RCC 7860 (cell line): ENCODE data around the gene GIT1.

Experiments used
- DNase-seq: peaks from one replicate; pipeline ENCODE4 v3.0.0-alpha.2; 2015; ENCODE audit warnings: low spot score
- FAIRE-seq: peaks from 2 replicates; lab custom pipeline; 2012; peaks lifted over from hg19 to GRCh38; lab: Jason Lieb, UNC

Gene GIT1

GRCh38 chr17:29615492-29616299 lies 26.2 kb upstream of the GIT1 start:
- no peak for DNase-seq
- FAIRE-seq = no peak

DNA sequence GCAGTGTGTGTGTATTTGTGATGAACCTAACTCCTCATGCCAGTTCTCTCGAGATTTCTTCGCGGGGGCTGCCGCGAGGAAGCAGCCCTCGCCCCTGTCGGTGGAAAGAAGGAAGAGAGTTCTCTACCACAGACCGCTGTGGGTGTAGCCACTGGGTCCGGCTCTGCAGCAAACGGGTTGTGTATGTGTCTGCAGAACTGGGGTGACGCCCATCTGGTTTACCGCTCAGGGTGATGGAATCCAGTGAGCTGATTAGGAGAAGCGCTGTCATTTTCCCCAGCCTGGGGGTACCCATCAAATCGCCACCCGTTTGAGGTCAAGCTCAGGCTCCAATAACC lies 25.6 kb upstream of the GIT1 start:
- DNase-seq (no peak), FAIRE-seq (no peak)

DNA sequence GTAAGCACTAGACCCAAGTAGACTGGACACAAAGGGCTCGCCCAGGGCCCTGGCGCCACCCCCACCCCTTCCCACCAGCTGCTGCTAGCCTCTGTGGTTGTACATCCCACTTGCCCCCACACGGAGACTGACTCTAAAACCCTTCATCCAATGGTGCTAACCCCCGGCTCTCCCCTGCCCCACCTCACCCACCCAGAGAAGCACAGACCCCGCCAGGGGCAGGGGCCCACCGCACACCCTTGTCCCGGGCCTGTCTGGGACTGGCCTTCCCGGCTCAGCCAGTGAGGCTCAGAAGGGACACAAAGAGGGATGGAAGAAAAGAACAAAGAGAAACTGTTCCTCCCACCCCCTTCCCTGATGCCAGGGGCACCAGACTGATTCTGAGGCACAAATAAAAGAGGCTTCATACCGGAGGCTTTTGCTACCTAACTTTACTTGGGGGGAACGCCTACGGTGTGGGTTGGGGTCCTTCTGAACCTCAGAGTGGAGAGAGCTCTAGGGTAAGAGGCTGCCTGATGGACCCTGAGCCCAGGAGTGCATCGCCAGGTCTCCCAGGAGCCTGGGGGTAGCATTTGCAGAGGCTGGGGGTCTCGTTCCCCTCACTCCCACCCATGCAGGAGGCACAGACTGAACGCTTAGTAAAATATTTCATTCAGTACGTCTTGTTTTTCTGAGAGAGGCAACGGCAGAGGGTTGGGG lies 25.1 kb upstream of the GIT1 start:
- FAIRE-seq (no peak), DNase-seq (no peak)

GRCh38 chr17:29613856-29614255 lies 24.4 kb upstream of the GIT1 start:
- DNase-seq (no peak), FAIRE-seq (no peak)

DNA sequence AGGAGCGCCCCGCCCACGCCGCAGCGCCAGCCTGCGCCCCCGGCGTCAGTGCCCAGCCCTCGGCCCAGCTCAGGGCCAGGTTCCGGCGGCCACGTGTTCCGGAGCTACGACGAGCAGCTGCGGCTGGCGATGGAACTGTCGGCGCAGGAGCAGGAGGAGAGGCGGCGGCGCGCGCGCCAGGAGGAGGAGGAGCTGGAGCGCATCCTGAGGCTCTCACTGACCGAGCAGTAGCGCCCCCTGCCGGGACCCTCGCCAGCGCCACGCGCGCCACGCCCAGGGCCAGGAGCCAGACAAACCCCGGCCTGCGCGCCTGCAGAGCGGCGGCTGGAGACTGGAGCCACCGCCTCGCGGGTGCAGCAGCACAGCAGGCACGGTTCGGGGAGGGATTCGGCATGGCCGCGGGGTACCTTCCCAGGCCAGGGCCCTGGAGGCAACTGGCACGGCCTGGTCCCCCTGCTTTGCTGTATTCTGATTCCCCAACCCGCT lies 23.9 kb upstream of the GIT1 start:
- DNase-seq = no peak

GRCh38 chr17:29612404-29613280 lies 23.2 kb upstream of the GIT1 start:
- DNase-seq = no peak
- FAIRE-seq = no peak

More for the DNA sequence above, 23.9 kb upstream of the GIT1 start:
- FAIRE-seq = no peak

DNA sequence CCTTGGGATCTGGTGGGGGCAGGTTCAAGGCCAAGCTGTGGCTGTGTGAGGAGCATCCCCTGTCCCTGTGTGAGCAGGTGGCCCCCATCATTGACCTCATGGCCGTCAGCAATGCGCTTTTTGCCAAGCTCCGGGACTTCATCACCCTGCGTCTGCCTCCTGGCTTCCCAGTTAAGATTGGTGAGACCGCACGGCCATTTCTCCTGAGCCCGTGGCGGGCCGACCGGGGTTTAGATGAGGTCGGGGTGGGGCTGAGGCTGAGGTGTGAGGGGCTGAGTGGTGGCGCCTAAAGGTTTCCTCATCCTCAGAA lies 22.6 kb upstream of the GIT1 start:
- no peak for FAIRE-seq
- no peak for DNase-seq

- DNase-seq = no peak
- no peak for FAIRE-seq
These were observed 22.1 kb upstream of the GIT1 start for GRCh38 chr17:29611351-29612093.

DNA sequence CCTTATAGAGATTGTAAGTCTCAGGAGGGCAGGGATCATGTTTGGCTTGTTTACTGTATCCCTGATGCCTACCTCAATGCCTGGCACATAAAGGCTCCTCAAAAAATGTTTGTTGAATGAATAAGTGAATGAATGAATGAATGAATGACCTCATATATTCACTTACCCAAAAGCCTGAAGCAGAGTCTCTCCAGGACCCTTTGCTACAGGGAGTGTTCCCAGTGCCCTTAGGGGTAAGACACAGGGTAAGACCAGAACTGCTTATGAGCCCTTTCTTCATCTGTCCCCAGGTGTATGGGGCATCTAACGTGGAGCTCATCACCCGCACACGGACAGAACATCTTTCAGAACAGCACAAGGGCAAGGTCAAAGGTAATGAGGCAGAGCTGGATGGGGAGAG lies 20.9 kb upstream of the GIT1 start:
- no peak for FAIRE-seq
- no peak for DNase-seq

DNA sequence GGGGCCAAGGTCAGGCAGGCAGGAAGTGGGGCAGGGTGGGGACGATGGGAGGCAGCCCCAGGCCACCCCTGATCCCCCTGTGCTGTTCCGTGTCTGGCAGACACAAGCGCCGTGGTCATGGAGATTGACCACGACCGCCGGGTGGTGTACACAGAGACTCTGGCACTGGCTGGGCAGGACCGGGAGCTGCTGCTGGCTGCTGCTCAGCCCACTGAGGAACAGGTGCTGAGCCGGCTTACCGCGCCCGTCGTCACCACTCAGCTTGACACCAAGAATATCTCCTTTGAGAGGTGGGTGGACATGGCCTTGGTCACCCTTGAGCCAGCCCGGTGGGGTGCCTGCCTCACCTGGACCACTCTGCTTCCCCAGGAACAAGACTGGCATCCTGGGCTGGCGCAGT lies 19.5 kb upstream of the GIT1 start:
- FAIRE-seq (no peak), DNase-seq (no peak)

- FAIRE-seq = no peak
These were observed 18.2 kb upstream of the GIT1 start for GRCh38 chr17:29607557-29608195.

DNA sequence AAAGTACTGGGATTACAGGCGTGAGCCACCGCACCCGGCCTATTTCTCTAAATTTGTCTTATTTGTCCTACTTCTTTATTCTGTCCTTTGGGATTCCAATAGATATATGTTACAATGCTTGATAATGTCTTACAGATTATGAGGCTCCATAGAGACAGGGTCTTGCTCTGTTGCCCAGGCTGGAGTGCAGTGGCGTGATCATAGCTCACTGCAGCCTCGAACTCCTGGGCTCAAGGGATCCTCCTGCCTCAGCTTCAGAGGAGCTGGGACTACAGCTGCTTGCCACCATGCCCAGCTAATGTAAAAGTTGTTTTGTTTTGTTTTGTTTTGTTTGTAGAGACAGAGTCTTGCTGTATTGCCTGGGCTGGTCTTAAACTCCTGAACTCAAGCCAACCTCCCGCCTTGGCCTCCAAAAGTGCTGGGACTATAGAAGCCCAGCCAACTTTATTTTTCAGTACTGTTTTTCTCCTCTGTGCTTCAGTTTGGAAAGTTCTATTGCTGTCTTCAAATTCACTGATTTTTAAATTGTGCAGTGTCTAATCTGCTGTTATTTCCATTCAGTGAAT lies 13.7 kb upstream of the GIT1 start:
- FAIRE-seq = no peak

More at GRCh38 chr17:29607557-29608195, 18.2 kb upstream of the GIT1 start:
- DNase-seq = no peak

DNA sequence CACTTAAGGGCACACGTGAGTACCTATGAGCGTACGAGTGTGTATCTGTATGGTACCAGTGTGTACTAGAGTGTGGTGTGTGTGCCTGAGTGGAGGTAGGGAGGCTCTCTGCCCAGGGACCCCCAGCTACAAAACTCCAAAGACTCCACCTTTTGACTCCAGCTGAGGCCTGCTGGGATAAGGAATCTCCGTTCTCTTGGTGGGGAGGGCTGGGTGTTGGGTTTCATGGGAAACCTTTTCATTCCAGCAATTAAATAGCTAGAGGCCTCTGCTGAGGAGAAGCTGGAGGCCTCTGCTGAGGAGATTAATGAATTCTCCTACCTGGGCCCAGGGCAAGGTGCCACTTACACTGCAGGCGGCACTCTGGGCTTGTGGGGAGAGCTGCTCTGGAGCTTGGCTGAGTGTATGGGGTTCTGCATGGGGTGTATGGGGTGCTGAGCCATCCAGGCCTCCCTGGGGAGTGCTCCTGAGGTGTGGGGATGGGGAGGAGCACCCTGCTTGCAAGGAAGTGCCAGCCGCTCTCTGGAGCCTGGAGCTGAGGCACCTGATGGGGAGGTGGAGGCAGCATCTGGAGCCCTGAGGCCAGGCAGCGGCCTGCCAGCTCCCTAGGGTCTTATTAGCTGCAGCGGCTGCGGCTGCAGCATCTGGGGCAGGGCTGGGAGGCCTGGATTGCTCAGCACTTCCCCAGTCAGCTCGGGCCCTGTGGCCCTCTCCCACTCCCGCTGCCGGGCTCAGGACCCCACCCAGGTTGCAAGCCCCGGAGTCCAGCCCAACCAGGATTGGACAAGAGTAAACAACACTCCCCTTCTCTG lies 8.1 kb upstream of the GIT1 start:
- DNase-seq = no peak

More for the DNA sequence above, 13.7 kb upstream of the GIT1 start:
- DNase-seq = no peak

GRCh38 chr17:29596811-29597210 lies 7.4 kb upstream of the GIT1 start:
- no peak for DNase-seq
- FAIRE-seq = no peak

More for the DNA sequence above, 8.1 kb upstream of the GIT1 start:
- FAIRE-seq = no peak

DNA sequence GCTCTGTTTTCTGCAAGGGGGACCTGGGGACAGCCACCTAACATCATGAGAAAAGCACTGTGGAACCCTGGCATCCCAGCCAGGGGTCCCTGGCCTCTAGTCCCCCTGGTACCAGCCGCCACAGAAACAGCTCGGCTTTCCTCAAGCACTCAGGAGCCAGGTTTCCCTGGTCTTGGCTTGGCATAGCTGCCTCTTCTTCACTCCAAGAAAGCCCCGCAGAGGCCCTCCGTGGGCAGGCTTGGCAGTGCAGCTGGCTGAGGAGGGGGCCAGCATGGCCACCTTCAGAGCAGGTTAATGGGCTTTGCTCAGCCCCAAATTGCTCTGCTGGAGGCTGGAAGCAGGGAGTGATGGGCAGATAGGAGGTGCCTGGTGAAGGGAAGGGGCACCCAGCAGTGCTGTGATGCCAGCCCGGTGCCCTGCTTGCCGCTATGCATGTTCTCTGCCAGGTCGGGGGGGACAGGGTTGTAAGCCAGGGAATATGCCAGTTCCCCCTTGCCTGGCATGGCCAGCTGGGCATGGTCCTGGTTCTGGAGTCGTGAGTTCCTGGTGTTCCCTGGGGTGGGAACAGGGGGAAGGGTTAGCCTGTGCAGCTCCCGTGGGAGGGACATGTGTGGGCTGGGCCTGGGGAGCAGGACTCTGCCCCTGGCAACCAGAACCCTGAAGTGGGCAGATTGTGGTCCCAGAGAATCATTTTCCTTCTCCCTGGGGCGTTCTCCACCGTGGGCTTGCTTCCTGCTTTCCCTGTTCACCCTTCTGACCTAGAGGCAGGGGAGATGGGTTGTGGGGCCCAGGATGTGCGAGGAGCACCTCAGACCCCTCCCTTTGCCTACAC lies 6.7 kb upstream of the GIT1 start:
- no peak for FAIRE-seq
- DNase-seq = no peak

DNA sequence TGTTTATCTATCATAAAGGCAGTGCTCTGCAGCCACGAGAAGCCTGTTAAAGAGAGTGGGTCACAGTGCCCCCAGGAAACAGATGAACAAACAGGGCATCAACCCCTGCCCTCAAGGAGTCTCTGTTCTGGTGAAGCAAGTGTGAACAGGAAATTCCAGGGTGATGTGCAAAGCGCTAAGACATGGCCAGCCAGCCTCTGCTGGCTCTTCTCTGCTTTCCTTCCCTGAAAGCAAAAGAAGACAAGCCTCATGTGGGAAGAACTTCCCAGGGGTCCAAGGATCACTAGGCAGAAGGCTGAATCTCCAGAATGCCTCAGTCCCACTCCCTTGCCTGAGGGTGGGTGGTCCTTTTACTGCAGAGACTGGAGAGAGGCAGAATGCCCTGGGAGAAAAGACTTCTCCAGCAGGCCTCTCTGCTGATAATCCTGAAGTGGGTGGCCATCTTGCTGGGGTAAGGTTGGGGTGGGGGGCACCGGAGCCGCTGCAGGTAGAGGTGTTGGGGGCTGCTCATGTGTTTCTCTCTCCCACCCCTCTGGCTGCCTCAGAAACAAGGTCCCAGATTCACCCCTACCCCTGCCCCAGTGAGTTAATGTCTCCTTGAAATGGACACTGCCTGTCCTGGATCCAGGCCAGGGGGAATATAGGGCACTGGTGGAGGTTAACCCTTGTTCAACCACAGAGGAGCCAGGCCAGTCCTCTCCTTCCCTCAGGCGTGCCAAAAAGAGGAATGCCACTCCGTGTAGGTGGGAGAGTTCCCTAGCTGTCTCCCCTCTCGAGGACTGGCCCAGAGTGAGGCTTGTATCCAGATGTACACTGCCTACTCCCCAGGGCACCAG lies 5.9 kb upstream of the GIT1 start:
- DNase-seq (no peak), FAIRE-seq (no peak)

GRCh38 chr17:29594519-29595090 lies 5.2 kb upstream of the GIT1 start:
- DNase-seq = no peak
- no peak for FAIRE-seq
